ENCODE measurements around the gene PTAR1. TPM values are rescaled to one million over a fixed set of nuclear protein-coding genes. Genes with fewer than 3 reads are reported as not detected.

Gene PTAR1
- total RNA-seq, 1 donor from 2014 or later, result 56.5 TPM

GRCh38 chr9:69719367-69719766 lies 40.4 kb downstream of the PTAR1 start:
- Histone ChIP-seq H3K4me3 (no peak overlapping the region), H3K27ac (no peak overlapping the region), H3K36me3 (peaks cover 0 to 25% of the 10 kb centered on the region in 2 donors), H3K27me3 (no peaks in the 10 kb centered on the region), H3K9me3 (no peaks in the 10 kb centered on the region), H3K4me1 (no peaks in the 10 kb centered on the region)
- intact Hi-C loops (cut with DNase I), result no loop called here
- TF ChIP-seq CTCF (IDR thresholded peaks at IDR 0.05) (no peak), POLR2A (IDR thresholded peaks at IDR 0.05) (no peak), POLR2AphosphoS5 (IDR thresholded peaks at IDR 0.05; ENCODE audit: insufficient read depth in 1 of 2, low read depth in 1 of 2) (no peak)
- DNase-seq (ENCODE audit: extremely low spot score in 2 of 2), result no peak

DNA sequence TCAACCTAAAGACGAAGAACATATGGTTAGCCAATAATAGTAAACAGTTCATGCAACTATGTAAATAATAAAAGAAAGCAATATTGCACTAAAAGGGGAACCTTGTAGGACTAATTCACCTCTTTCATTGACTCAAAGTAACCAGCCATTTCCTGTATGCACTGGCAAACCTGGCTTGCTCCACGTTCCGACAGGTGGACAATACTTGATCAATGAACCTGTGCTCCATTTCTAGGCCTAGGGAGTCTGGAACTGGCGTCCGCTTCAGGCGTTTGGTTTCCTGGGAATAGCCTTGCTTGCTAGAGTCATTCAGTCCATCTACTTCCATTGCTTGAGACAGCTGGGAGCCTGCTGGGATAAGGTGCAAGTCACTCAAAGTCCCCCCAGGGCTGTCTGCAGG lies 41.6 kb downstream of the PTAR1 start:
- H3K27ac ChIP-seq, result no peak overlapping the region
- H3K9me3 ChIP-seq, result no peaks in the 10 kb centered on the region
- intact Hi-C loops (cut with DNase I), result no loop called here
- no peaks in the 10 kb centered on the region for H3K4me1 ChIP-seq
- H3K4me3 ChIP-seq, result no peak overlapping the region
- no peak for TF ChIP-seq POLR2A (IDR thresholded peaks at IDR 0.05)
- TF ChIP-seq POLR2AphosphoS5 (IDR thresholded peaks at IDR 0.05; ENCODE audit: insufficient read depth in 1 of 2, low read depth in 1 of 2), result no peak
- no peak for TF ChIP-seq CTCF (IDR thresholded peaks at IDR 0.05)
- H3K27me3 ChIP-seq, result no peaks in the 10 kb centered on the region
- no peak for DNase-seq (ENCODE audit: extremely low spot score in 2 of 2)
- H3K36me3 ChIP-seq, result peaks cover 0 to 21% of the 10 kb centered on the region in 2 donors

GRCh38 chr9:69715825-69716224 lies 44.0 kb downstream of the PTAR1 start:
- Histone ChIP-seq H3K9me3 (no peaks in the 10 kb centered on the region), H3K4me1 (no peaks in the 10 kb centered on the region), H3K4me3 (no peak overlapping the region), H3K27ac (no peak overlapping the region), H3K27me3 (no peaks in the 10 kb centered on the region), H3K36me3 (peaks cover 0 to 6% of the 10 kb centered on the region in 2 donors)
- TF ChIP-seq POLR2A (IDR thresholded peaks at IDR 0.05) (no peak), POLR2AphosphoS5 (IDR thresholded peaks at IDR 0.05; ENCODE audit: insufficient read depth in 1 of 2, low read depth in 1 of 2) (no peak), CTCF (IDR thresholded peaks at IDR 0.05) (no peak)
- DNase-seq (ENCODE audit: extremely low spot score in 2 of 2), result no peak
- intact Hi-C loops (cut with DNase I), result no loop called here

- Histone ChIP-seq H3K9me3 (no peaks in the 10 kb centered on the region), H3K27me3 (no peaks in the 10 kb centered on the region), H3K4me3 (no peak overlapping the region), H3K27ac (no peak overlapping the region), H3K4me1 (no peaks in the 10 kb centered on the region), H3K36me3 (peaks cover 0 to 6% of the 10 kb centered on the region in 2 donors)
- intact Hi-C loops (cut with DNase I), result no loop called here
- no peak for DNase-seq (ENCODE audit: extremely low spot score in 2 of 2)
- no peak for TF ChIP-seq POLR2A (IDR thresholded peaks at IDR 0.05)
- TF ChIP-seq CTCF (IDR thresholded peaks at IDR 0.05), result no peak
- TF ChIP-seq POLR2AphosphoS5 (IDR thresholded peaks at IDR 0.05; ENCODE audit: insufficient read depth in 1 of 2, low read depth in 1 of 2), result no peak
These were observed 44.7 kb downstream of the PTAR1 start for GRCh38 chr9:69715096-69715495.

GRCh38 chr9:69697475-69697874 lies 62.3 kb downstream of the PTAR1 start:
- intact Hi-C loops (cut with DNase I), result no loop called here
- peaks cover 6% of the 10 kb centered on the region for H3K9me3 ChIP-seq
- no peaks in the 10 kb centered on the region for H3K4me1 ChIP-seq
- no peak overlapping the region for H3K4me3 ChIP-seq
- no peaks in the 10 kb centered on the region for H3K27me3 ChIP-seq
- H3K36me3 ChIP-seq, result no peaks in the 10 kb centered on the region
- H3K27ac ChIP-seq, result no peak overlapping the region
- DNase-seq (ENCODE audit: extremely low spot score in 2 of 2), result no peak
- TF ChIP-seq POLR2A (IDR thresholded peaks at IDR 0.05), result no peak
- no peak for TF ChIP-seq CTCF (IDR thresholded peaks at IDR 0.05)
- TF ChIP-seq POLR2AphosphoS5 (IDR thresholded peaks at IDR 0.05; ENCODE audit: insufficient read depth in 1 of 2, low read depth in 1 of 2), result no peak

All from vagina (tissue), 2 donors.